Ishikawa (cell line): ENCODE results near the gene TNFSF13.

Source experiments
- CEBPB ChIP-seq: IDR thresholded peaks from 2 replicates; pipeline ENCODE4 v1.6.1; 2012
- CREB1 ChIP-seq: IDR thresholded peaks from 2 replicates; pipeline ENCODE4 v1.6.1; 2012; ENCODE audit warnings: low read depth
- EGR1 ChIP-seq: IDR thresholded peaks from 2 replicates; pipeline ENCODE4 v1.6.1; 2012
- EP300 ChIP-seq: IDR thresholded peaks from 2 replicates; pipeline ENCODE4 v1.6.1; 2012; ENCODE audit warnings: borderline replicate concordance
- FOXM1 ChIP-seq: IDR thresholded peaks from 2 replicates; pipeline ENCODE4 v1.6.1; 2012; ENCODE audit warnings: low read depth, borderline replicate concordance
- NFIC ChIP-seq: IDR thresholded peaks from 2 replicates; pipeline ENCODE4 v1.6.1; 2012
- RAD21 ChIP-seq: IDR thresholded peaks from 2 replicates; pipeline ENCODE4 v1.6.1; 2012; ENCODE audit warnings: low read depth
- REST ChIP-seq: IDR thresholded peaks from 2 replicates; pipeline ENCODE4 v1.6.1; 2012; ENCODE audit warnings: low read depth, mild to moderate bottlenecking
- TAF1 ChIP-seq: IDR thresholded peaks from 2 replicates; pipeline ENCODE4 v1.6.1; 2012; ENCODE audit warnings: low read depth, mild to moderate bottlenecking
- TCF12 ChIP-seq: IDR thresholded peaks from 2 replicates; pipeline ENCODE4 v1.6.1; 2012; ENCODE audit warnings: low read depth
- TEAD4 ChIP-seq: IDR thresholded peaks from 2 replicates; pipeline ENCODE4 v1.6.1; 2012
- YY1 ChIP-seq: IDR thresholded peaks from 2 replicates; pipeline ENCODE4 v1.6.1; 2012; ENCODE audit warnings: low read depth
- ZBTB7A ChIP-seq: IDR thresholded peaks from 2 replicates; pipeline ENCODE4 v1.6.1; 2012; ENCODE audit warnings: low read depth
- TF ChIP-seq, protein P1 (sequence below): IDR thresholded peaks from 2 replicates; pipeline ENCODE4 v1.6.1; 2012
- TF ChIP-seq, protein P2 (sequence below): IDR thresholded peaks from 2 replicates; pipeline ENCODE4 v1.6.1; 2012

TNFSF13 gene

GRCh38 chr17:7558544-7559319, at the start of gene TNFSF13:
TSS of gene TNFSF13 (plus strand) at chr17:7558750. CDS start at chr17:7559040, 290 bp downstream.
- TF ChIP-seq CEBPB = no peak
- no peak for TF ChIP-seq RAD21
- TF ChIP-seq, protein P1, sequence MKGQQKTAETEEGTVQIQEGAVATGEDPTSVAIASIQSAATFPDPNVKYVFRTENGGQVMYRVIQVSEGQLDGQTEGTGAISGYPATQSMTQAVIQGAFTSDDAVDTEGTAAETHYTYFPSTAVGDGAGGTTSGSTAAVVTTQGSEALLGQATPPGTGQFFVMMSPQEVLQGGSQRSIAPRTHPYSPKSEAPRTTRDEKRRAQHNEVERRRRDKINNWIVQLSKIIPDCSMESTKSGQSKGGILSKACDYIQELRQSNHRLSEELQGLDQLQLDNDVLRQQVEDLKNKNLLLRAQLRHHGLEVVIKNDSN = no peak
- no peak for TF ChIP-seq FOXM1
- TF ChIP-seq REST = no peak
- TF ChIP-seq NFIC = peak; percentile 87
- TF ChIP-seq ZBTB7A = peak; percentile 92; the same call in 1 of the 2 replicates
- TF ChIP-seq CREB1 = no peak
- no peak for TF ChIP-seq YY1
- 0 out of 2 replicates have a peak, but pooled peaks have one; percentile 6 for TF ChIP-seq TCF12
- no peak for TF ChIP-seq TEAD4
- TF ChIP-seq TAF1 = no peak
- TF ChIP-seq, protein P2, sequence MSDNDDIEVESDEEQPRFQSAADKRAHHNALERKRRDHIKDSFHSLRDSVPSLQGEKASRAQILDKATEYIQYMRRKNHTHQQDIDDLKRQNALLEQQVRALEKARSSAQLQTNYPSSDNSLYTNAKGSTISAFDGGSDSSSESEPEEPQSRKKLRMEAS = no peak
- TF ChIP-seq EGR1 = no peak
- no peak for TF ChIP-seq EP300

- TF ChIP-seq TCF12 (no peak), YY1 (no peak), EGR1 (no peak), ZBTB7A (no peak), CREB1 (no peak), NFIC (no peak), FOXM1 (no peak), EP300 (no peak)
- TF ChIP-seq, protein P1 = no peak
Measured at GRCh38 chr17:7508846-7509245, 49.7 kb upstream of the TNFSF13 start.

DNA sequence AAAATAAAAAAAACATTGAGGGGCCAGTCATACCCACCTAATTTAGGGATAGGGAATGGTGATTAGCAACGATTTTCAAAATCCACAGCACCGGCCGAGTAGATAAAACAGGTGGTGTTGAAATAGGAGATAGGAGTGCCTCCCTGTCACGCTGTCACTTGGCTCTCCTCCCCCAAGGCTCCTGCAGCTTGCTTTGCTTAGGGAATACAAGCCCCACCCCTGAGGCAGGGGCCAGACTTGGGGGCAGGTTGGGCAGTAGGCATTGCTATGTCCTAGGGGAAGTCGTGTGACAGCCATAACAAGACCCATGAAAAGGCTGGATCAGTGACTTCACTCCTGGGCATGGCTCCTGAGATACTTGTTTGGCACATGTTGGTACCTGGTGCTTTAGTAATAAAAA, 48.6 kb upstream of the TNFSF13 start:
- TF ChIP-seq CREB1 = no peak

- TF ChIP-seq FOXM1 = no peak
- TF ChIP-seq, protein P2 = no peak
- TF ChIP-seq REST = no peak
- no peak for TF ChIP-seq YY1
- TF ChIP-seq ZBTB7A = no peak
- TF ChIP-seq TCF12 = no peak
- TF ChIP-seq EGR1 = no peak
Measured at GRCh38 chr17:7511108-7511507, 47.4 kb upstream of the TNFSF13 start.

DNA sequence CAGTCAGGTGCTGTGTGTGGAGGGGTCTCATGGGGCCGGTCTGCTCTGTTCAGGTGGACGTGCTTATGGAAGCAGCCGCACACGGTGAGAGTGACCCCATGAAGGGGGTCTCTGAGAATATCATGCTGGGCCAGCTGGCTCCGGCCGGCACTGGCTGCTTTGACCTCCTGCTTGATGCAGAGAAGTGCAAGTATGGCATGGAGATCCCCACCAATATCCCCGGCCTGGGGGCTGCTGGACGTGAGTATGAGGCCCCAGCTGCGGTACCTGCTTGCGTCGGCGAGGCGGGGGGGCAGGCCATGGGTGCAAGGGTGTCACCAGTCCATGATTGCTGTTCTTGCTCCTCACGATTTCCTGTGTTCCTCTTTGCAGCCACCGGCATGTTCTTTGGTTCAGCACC, 46.4 kb upstream of the TNFSF13 start:
- TF ChIP-seq RAD21 (no peak), REST (no peak), EGR1 (no peak), TEAD4 (no peak), CREB1 (no peak)
